NCI-H1048 (cell line): ENCODE results near the gene ATCAY.
A peak's percentile ranks its signal among the peaks of the same experiment; 100 is the strongest.
"Not testable (repeated sequence)": the region's sequence is repeated elsewhere in the genome, so short reads cannot be mapped to it uniquely, and the experiment has no call there.

ENCODE experiments used
- DNase-seq: peaks from one replicate; lab custom pipeline; 2025; lab: John Stamatoyannopoulos, UW

Gene ATCAY

GRCh38 chr19:3949997-3950859 lies 69.7 kb downstream of the ATCAY start:
- no peak for DNase-seq

GRCh38 chr19:3950871-3951861 lies 70.7 kb downstream of the ATCAY start:
- DNase-seq, result no peak

- DNase-seq, result not testable (repeated sequence)
Measured at GRCh38 chr19:3952755-3953276, 72.3 kb downstream of the ATCAY start.

GRCh38 chr19:3954107-3954506 lies 73.6 kb downstream of the ATCAY start:
- DNase-seq, result no peak

GRCh38 chr19:3955276-3955675 lies 74.8 kb downstream of the ATCAY start:
- DNase-seq, result not testable (repeated sequence)

GRCh38 chr19:3955688-3956087 lies 75.2 kb downstream of the ATCAY start:
- no peak for DNase-seq

GRCh38 chr19:3958836-3959765 lies 78.6 kb downstream of the ATCAY start:
- no peak for DNase-seq

- no peak for DNase-seq
Measured at GRCh38 chr19:3959766-3960131, 79.3 kb downstream of the ATCAY start.

GRCh38 chr19:3961007-3961406 lies 80.5 kb downstream of the ATCAY start:
- DNase-seq, result no peak

- DNase-seq, result no peak
Measured at GRCh38 chr19:3963458-3964255, 83.2 kb downstream of the ATCAY start.

GRCh38 chr19:3964256-3965194 lies 84.0 kb downstream of the ATCAY start:
- DNase-seq, result no peak

GRCh38 chr19:3966051-3967017 lies 85.8 kb downstream of the ATCAY start:
- DNase-seq, result no peak

GRCh38 chr19:3967983-3968382 lies 87.5 kb downstream of the ATCAY start:
- not testable (repeated sequence) for DNase-seq

GRCh38 chr19:3968556-3969434 lies 88.3 kb downstream of the ATCAY start:
- DNase-seq, result peak; percentile 56

- no peak for DNase-seq
Measured at GRCh38 chr19:3969435-3970312, 89.2 kb downstream of the ATCAY start.

- DNase-seq, result no peak
Measured at GRCh38 chr19:3970313-3970807, 89.9 kb downstream of the ATCAY start.
